HG03095 (cell line): ENCODE measurements around the gene ANKRD13D.
A peak's percentile ranks its signal among the peaks of the same experiment; 100 is the strongest.

Experiments
- ATAC-seq: cut with Tn5 transposase; IDR thresholded peaks from one replicate; pipeline ENCODE4 v1.9.1; 2021; ENCODE audit warnings: moderate library complexity; ENCODE audit not compliant: unreplicated experiment

The ANKRD13D gene

DNA sequence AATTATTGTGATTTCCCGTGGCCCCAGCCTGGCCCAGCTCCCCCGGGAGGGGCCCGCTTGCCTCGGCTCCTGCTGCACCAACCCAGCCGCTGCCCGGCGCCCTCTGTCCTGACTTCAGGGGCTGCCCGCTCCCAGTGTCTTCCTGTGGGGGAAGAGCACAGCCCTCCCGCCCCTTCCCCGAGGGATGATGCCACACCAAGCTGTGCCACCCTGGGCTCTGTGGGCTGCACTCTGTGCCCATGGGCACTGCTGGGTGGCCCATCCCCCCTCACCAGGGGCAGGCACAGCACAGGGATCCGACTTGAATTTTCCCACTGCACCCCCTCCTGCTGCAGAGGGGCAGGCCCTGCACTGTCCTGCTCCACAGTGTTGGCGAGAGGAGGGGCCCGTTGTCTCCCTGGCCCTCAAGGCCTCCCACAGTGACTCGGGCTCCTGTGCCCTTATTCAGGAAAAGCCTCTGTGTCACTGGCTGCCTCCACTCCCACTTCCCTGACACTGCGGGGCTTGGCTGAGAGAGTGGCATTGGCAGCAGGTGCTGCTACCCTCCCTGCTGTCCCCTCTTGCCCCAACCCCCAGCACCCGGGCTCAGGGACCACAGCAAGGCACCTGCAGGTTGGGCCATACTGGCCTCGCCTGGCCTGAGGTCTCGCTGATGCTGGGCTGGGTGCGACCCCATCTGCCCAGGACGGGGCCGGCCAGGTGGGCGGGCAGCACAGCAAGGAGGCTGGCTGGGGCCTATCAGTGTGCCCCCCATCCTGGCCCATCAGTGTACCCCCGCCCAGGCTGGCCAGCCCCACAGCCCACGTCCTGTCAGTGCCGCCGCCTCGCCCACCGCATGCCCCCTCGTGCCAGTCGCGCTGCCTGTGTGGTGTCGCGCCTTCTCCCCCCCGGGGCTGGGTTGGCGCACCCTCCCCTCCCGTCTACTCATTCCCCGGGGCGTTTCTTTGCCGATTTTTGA lies 3.3 kb upstream of the ANKRD13D start:
- ATAC-seq: no peak

GRCh38 chr11:67286621-67287333 lies 2.3 kb upstream of the ANKRD13D start:
- no peak for ATAC-seq

DNA sequence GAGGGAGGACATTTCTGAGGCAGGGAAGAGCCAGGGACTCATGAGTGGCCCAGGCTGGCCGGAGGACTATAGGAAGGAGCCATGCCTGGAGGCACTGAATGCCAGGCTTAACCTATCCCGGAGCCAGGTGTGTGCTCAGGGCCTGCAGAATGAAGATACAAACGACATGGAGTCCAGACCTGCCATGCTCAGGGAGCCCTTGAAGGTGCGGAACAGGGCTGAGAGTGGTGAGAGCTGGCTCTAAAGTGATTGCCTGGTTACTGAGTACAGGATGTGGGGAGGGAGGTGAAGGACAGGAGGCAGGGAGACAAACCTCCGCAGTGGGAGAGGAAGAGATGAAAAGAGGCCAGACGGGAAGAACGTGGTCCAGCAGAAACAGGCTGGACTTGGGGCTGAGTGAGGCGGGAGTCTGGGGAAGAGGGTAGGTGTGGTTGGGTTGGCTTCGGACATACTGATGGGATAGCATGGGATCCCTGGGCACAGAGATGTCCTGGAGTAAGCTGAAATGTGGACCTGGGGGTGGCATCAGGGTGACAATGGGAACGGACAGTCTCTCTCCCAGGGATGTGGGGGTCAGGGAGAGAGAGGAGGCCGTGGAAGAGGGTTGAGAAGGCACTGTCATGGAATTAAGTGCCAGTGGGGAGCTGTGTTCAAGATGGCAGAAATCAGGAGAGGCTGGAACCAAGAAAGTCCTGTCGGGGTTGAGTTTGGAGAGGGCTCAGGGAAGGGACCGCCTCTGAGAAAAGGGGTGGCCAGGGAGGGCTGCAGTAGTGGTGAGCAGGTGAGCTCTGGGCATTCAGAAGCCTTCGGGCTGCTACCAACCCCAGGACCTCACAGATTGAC lies 1.5 kb upstream of the ANKRD13D start:
- no peak for ATAC-seq

GRCh38 chr11:67288198-67288451 lies 978 bp upstream of the ANKRD13D start:
- ATAC-seq: no peak

DNA sequence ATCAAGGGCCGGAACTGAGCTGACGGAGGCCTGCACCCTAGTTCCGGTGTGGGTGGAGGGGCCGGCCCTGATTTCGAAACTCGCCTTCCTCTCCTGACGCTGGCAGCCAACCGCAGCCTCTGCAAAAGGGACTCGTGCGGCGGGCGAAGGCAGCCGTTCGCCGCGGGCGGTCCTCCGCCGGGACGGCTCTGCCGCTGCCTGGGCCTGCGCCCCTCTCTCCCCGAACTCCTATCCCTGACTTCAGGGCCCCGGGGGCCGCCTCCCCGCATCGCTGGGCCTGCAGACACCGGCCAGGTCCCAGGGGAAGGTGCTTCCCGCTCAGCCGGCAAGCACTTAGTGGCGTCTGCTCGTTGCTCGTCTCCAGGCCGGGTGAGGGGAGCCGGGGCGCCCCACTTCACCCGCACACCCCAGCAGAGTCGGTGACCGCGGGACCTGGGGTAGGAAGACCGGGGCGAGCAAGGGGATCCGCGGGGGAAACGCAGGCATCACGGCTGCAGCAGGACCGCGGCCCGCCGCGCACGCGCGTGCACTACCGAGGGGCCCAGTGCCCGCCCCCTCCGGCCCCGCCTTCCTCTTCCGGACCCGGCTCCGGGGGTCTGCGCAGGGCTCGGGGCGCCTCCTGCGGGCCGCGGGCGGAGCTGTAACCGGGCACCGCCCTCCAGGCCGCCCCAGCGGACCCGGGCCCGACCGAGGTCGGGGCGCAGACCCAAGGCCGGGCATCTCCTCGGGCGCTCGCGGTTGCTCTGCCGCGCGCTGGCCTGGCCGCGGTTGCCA lies 464 bp upstream of the ANKRD13D start:
- peak; percentile 46 for ATAC-seq

DNA sequence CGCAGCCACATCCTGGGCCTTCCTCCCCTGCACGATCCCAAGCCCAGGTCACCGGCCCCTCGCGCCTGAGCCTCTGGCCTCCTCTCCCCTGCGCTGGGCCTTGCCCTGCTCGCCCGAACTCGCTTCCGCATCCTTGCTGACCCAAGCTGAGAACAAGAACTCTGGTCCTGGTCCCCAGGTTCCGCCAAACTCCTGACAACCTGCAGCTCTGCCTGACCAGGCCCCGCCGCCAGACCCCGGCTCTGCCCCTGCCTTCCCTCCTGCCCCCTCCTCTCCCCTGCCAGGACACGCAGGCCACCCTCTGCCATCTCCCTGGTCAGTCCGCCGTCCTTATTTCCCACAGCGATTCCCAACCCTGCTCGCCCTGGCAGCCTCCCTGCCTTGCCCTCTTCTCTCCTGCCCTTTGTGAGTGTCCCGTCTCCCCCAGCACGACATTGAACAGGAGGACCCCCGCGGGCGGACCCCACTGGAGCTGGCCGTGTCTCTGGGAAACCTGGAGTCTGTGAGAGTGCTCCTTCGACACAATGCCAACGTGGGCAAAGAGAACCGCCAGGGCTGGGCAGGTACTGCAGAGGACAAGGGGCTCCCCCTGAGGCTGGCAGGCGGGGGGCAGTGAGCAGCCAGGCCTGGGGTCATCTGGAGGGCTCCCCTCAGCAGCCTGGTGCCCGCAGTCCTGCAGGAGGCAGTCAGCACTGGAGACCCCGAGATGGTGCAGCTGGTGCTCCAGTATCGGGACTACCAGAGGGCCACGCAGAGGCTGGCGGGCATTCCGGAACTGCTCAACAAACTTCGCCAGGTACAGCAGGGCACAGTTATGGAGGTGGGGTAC lies 762 bp downstream of the ANKRD13D start:
- ATAC-seq: no peak

DNA sequence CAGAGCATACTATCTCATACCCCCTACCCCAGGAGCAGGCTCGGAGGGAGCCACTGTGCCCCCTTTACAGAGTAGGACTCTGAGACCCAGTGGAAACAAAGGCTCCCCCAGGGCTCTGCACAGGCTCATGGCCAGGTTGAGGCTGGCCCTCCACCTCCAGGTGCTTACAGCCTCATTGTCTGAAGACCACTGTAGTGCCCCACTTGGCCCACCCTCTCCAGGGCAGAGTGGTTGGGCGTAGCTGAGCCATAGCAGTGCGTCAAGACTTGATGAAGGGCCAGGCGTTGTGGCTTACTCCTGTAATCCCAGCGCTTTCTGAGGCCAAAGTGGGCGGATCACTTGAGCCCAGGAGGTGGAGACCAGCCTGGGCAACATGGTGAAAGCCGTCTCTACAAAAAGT lies 1.7 kb downstream of the ANKRD13D start:
- no peak for ATAC-seq

GRCh38 chr11:67291481-67292381 lies 2.6 kb downstream of the ANKRD13D start:
- no peak for ATAC-seq

GRCh38 chr11:67292671-67293070 lies 3.6 kb downstream of the ANKRD13D start:
- ATAC-seq: no peak

GRCh38 chr11:67293090-67293489 lies 4.0 kb downstream of the ANKRD13D start:
- ATAC-seq: no peak

- ATAC-seq: no peak
These were observed 6.7 kb downstream of the ANKRD13D start for GRCh38 chr11:67295846-67296245.

GRCh38 chr11:67298786-67299185 lies 9.7 kb downstream of the ANKRD13D start:
- ATAC-seq: no peak

GRCh38 chr11:67299471-67300191 lies 10.5 kb downstream of the ANKRD13D start:
- no peak for ATAC-seq

- no peak for ATAC-seq
These were observed 11.2 kb downstream of the ANKRD13D start for GRCh38 chr11:67300256-67300755.

GRCh38 chr11:67300756-67301312 lies 11.7 kb downstream of the ANKRD13D start:
- ATAC-seq: no peak

- ATAC-seq: no peak
These were observed 12.3 kb downstream of the ANKRD13D start for GRCh38 chr11:67301313-67301921.

DNA sequence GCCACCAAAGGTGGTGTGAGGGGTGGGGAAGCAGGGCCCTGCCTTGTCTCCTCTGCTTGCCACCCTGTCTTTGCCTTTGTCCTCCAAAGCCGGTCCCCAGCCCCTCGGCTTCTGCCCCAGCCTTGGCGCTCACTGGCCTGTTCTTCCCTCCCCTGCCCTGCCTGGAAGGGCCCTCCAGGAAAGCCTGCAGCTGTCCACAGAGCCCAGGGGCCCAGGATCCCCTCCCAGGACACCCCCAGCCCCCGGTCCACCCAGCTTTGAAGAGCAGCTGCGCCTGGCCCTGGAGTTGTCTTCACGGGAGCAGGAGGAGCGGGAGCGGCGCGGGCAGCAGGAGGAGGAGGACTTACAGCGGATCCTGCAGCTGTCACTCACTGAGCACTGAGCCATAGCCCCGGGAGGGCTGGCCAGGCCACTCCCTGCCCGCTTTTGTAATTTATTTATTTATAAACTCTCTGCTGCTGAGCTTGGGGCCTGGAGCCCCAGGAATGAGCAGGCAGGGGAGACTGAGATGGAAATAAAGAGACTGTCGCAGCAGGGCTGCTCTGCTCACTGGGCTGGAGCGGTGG lies 12.9 kb downstream of the ANKRD13D start:
- ATAC-seq: no peak
